ENCODE results near the gene MYO3B.

The MYO3B gene

GRCh38 chr2:170568511-170568910 lies 390.6 kb downstream of the MYO3B start:
- no peak for TF ChIP-seq CTCF (conservative IDR thresholded peaks at IDR 0.05; ENCODE audit: low read depth)
- ChIA-PET CTCF (interaction anchor here (0.6 kb wide), 1 partner anchor 92 kb away, joined by 3 read pairs; no protein-coding TSS in a partner anchor), POLR2A (ENCODE audit: low non-redundant PET) (no interaction called here)
- no peak for DNase-seq (ENCODE audit: low spot score)
- no peak overlapping the region for H3K27ac ChIP-seq

- no peak overlapping the region for H3K27ac ChIP-seq
- ChIA-PET POLR2A (ENCODE audit: low non-redundant PET) (no interaction called here), CTCF (interaction anchor here (0.7 kb wide), 1 partner anchor 36 kb away, joined by 3 read pairs; no protein-coding TSS in a partner anchor)
- no peak for TF ChIP-seq CTCF (conservative IDR thresholded peaks at IDR 0.05; ENCODE audit: low read depth)
- no peak for DNase-seq (ENCODE audit: low spot score)
These were observed 393.7 kb downstream of the MYO3B start for GRCh38 chr2:170571612-170572011.

- no peak for TF ChIP-seq CTCF (conservative IDR thresholded peaks at IDR 0.05; ENCODE audit: low read depth)
- ChIA-PET POLR2A (ENCODE audit: low non-redundant PET) (no interaction called here), CTCF (no interaction called here)
- DNase-seq (ENCODE audit: low spot score), result no peak
- H3K27ac ChIP-seq, result no peak overlapping the region
These were observed 395.7 kb downstream of the MYO3B start for GRCh38 chr2:170573671-170574070.

GRCh38 chr2:170576296-170576695 lies 398.3 kb downstream of the MYO3B start:
- CTCF ChIA-PET, result interaction anchor here (0.6 kb wide), 1 partner anchor 11 kb away, joined by 4 read pairs; no protein-coding TSS in a partner anchor
- TF ChIP-seq CTCF (conservative IDR thresholded peaks at IDR 0.05; ENCODE audit: low read depth), result no peak
- POLR2A ChIA-PET (ENCODE audit: low non-redundant PET), result no interaction called here
- no peak for DNase-seq (ENCODE audit: low spot score)
- H3K27ac ChIP-seq, result no peak overlapping the region

GRCh38 chr2:170577356-170577755 lies 399.4 kb downstream of the MYO3B start:
- DNase-seq (ENCODE audit: low spot score), result no peak
- H3K27ac ChIP-seq, result no peak overlapping the region
- POLR2A ChIA-PET (ENCODE audit: low non-redundant PET), result no interaction called here
- CTCF ChIA-PET, result no interaction called here
- no peak for TF ChIP-seq CTCF (conservative IDR thresholded peaks at IDR 0.05; ENCODE audit: low read depth)

- H3K27ac ChIP-seq, result no peak overlapping the region
- CTCF ChIA-PET, result no interaction called here
- no peak for TF ChIP-seq CTCF (conservative IDR thresholded peaks at IDR 0.05; ENCODE audit: low read depth)
- no peak for DNase-seq (ENCODE audit: low spot score)
- POLR2A ChIA-PET (ENCODE audit: low non-redundant PET), result no interaction called here
These were observed 400.7 kb downstream of the MYO3B start for GRCh38 chr2:170578606-170579005.

GRCh38 chr2:170579511-170579910 lies 401.6 kb downstream of the MYO3B start:
- TF ChIP-seq CTCF (conservative IDR thresholded peaks at IDR 0.05; ENCODE audit: low read depth), result no peak
- no peak overlapping the region for H3K27ac ChIP-seq
- ChIA-PET CTCF (no interaction called here), POLR2A (ENCODE audit: low non-redundant PET) (no interaction called here)
- no peak for DNase-seq (ENCODE audit: low spot score)

All from RWPE1 (cell line).